Measurements from ENCODE around the gene CKAP2.

DNA sequence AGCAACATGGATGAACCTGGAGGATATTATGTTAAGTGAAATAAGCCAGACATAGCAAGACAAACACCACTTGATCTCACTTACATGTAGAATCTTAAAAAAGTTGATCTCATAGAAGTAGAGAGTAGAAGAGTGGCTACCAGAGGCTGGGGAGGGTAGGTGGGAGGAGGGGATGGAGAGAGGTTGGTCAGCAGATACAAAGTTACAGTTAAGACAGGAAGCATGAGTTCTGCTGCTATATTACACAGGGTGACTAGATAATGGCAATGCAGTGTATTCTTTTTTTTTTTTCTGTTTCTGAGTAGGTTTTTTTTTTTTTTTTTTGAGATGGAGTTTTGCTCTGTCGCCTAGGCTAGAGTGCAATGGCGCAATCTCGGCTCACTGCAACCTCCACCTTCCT lies 34.1 kb upstream of the CKAP2 start:
- TF ChIP-seq POLR2A (IDR thresholded peaks at IDR 0.05; ENCODE audit: low read length), result no peak
- TF ChIP-seq CTCF (IDR thresholded peaks at IDR 0.05), result no peak
- TF ChIP-seq ZSCAN20 (CRISPR knock-in tag; IDR thresholded peaks at IDR 0.05), result no peak
- TF ChIP-seq, protein P1, sequence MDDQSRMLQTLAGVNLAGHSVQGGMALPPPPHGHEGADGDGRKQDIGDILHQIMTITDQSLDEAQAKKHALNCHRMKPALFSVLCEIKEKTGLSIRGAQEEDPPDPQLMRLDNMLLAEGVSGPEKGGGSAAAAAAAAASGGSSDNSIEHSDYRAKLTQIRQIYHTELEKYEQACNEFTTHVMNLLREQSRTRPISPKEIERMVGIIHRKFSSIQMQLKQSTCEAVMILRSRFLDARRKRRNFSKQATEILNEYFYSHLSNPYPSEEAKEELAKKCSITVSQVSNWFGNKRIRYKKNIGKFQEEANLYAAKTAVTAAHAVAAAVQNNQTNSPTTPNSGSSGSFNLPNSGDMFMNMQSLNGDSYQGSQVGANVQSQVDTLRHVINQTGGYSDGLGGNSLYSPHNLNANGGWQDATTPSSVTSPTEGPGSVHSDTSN (IDR thresholded peaks at IDR 0.05), result no peak
- no peak for TF ChIP-seq RNF2 (IDR thresholded peaks at IDR 0.05; ENCODE audit: borderline replicate concordance, low read depth)
- TF ChIP-seq CHD2 (IDR thresholded peaks at IDR 0.05; ENCODE audit: low read length, partially characterized antibody), result no peak
- TF ChIP-seq TP53 (CRISPR knock-in tag; IDR thresholded peaks at IDR 0.05), result no peak
- TF ChIP-seq EP300 (IDR thresholded peaks at IDR 0.05), result no peak
